Liver (tissue), 9 donors: Measurements from ENCODE around the gene NOS1AP. TPM values are rescaled to one million over a fixed set of nuclear protein-coding genes. Genes with fewer than 3 reads are reported as not detected.

Experiments
- DNase-seq: peaks from one replicate; pipeline ENCODE4 v3.0.0-alpha.2; 2017; ENCODE audit warnings: low spot score
- H3K27ac ChIP-seq, 2 donors: one replicate each; pipeline ENCODE4 v1.7.0; 2013; ENCODE audit warnings: inconsistent platforms in 2 of 2, low read length in 2 of 2, control low read depth in 1 of 2, low read depth in 1 of 2, mild to moderate bottlenecking in 1 of 2
- H3K27me3 ChIP-seq, 4 donors: one replicate each; pipeline versions ENCODE4 v1.6.1 to v1.7.0; 2013; ENCODE audit warnings: low read length in 3 of 4, inconsistent platforms in 1 of 4, mild to moderate bottlenecking in 1 of 4, moderate library complexity in 1 of 4; ENCODE audit not compliant: control insufficient read depth in 4 of 4, insufficient read depth in 4 of 4
- H3K36me3 ChIP-seq, 4 donors: one replicate each; pipeline versions ENCODE4 v1.6.1 to v1.7.0; 2013; ENCODE audit warnings: low read length in 3 of 4, mild to moderate bottlenecking in 3 of 4, low read depth in 1 of 4, moderate library complexity in 1 of 4; ENCODE audit not compliant: control insufficient read depth in 4 of 4, insufficient read depth in 3 of 4
- H3K4me1 ChIP-seq, 4 donors: one replicate each; pipeline versions ENCODE4 v1.6.1 to v1.7.0; 2013; ENCODE audit warnings: low read length in 3 of 4, mild to moderate bottlenecking in 3 of 4, moderate library complexity in 1 of 4; ENCODE audit not compliant: control insufficient read depth in 4 of 4, insufficient read depth in 4 of 4
- H3K4me3 ChIP-seq, 3 donors: one replicate each; pipeline versions ENCODE4 v1.6.1 to v1.7.0; 2013; ENCODE audit warnings: low read length in 3 of 3, control low read depth in 1 of 3, low read depth in 1 of 3, mild to moderate bottlenecking in 1 of 3
- H3K9ac ChIP-seq, 2 donors: one replicate each; pipeline ENCODE4 v1.7.0; 2013; ENCODE audit warnings: low read length in 2 of 2, mild to moderate bottlenecking in 2 of 2, moderate library complexity in 2 of 2, control low read depth in 1 of 2, low read depth in 1 of 2
- H3K9me3 ChIP-seq, 4 donors: one replicate each; pipeline versions ENCODE4 v1.6.1 to v1.7.0; 2013; ENCODE audit warnings: low read length in 3 of 4; ENCODE audit not compliant: control insufficient read depth in 4 of 4
- EGR1 ChIP-seq, 2 donors: IDR thresholded peaks; 2 replicates each; pipeline ENCODE4 v1.6.1; 2016 to 2018; ENCODE audit warnings: antibody characterized with exemption in 2 of 2, low read depth in 2 of 2
- FOXA1 ChIP-seq: IDR thresholded peaks from 2 replicates; pipeline ENCODE4 v1.6.1; 2016; ENCODE audit warnings: antibody characterized with exemption
- FOXA2 ChIP-seq: IDR thresholded peaks from 2 replicates; pipeline ENCODE4 v1.6.1; 2016; ENCODE audit warnings: antibody characterized with exemption
- GABPA ChIP-seq, 2 donors: IDR thresholded peaks in 1 of 2; conservative IDR thresholded peaks in 1 of 2; 2 replicates each; pipeline ENCODE4 v1.6.1; 2016; ENCODE audit warnings: antibody characterized with exemption in 2 of 2, mild to moderate bottlenecking in 1 of 2, moderate library complexity in 1 of 2
- HNF4A ChIP-seq, 2 donors: conservative IDR thresholded peaks; 2 replicates each; pipeline ENCODE4 v1.6.1; 2016; ENCODE audit warnings: antibody characterized with exemption in 2 of 2, mild to moderate bottlenecking in 2 of 2
- HNF4G ChIP-seq: IDR thresholded peaks from 2 replicates; pipeline ENCODE4 v1.6.1; 2016; ENCODE audit warnings: antibody characterized with exemption
- JUND ChIP-seq, 2 donors: IDR thresholded peaks; 2 replicates each; pipeline ENCODE4 v1.6.1; 2016; ENCODE audit warnings: antibody characterized with exemption in 2 of 2
- NR2F2 ChIP-seq: IDR thresholded peaks from 2 replicates; pipeline ENCODE4 v1.6.1; 2016; ENCODE audit warnings: antibody characterized with exemption
- RAD21 ChIP-seq, 2 donors: IDR thresholded peaks; 2 replicates each; pipeline ENCODE4 v1.6.1; 2016; ENCODE audit warnings: antibody characterized with exemption in 2 of 2, mild to moderate bottlenecking in 2 of 2
- RXRA ChIP-seq, 2 donors: IDR thresholded peaks; 2 replicates each; pipeline ENCODE4 v1.6.1; 2017 to 2018; ENCODE audit warnings: antibody characterized with exemption in 2 of 2, mild to moderate bottlenecking in 1 of 2
- SP1 ChIP-seq: IDR thresholded peaks from 2 replicates; pipeline ENCODE4 v1.6.1; 2018; ENCODE audit warnings: antibody characterized with exemption, mild to moderate bottlenecking
- TAF1 ChIP-seq: conservative IDR thresholded peaks from 2 replicates; pipeline ENCODE4 v1.6.1; 2016; ENCODE audit warnings: antibody characterized with exemption, mild to moderate bottlenecking
- YY1 ChIP-seq: IDR thresholded peaks from 2 replicates; pipeline ENCODE4 v1.6.1; 2016; ENCODE audit warnings: antibody characterized with exemption, mild to moderate bottlenecking
- WGBS: extraction: QIAGEN DNeasy Blood & Tissue Kit; methylation state at CpG from one replicate; pipeline ENCODE4 v1.1.7; 2013; 5-methylcytosine and 5-hydroxymethylcytosine counted together
- polyA plus RNA-seq, 2 donors: library from polyadenylated mRNA; stranded (reverse) in 1 of 2; unstranded in 1 of 2; fragments of 200-250 nt in 1 of 2; fragments of >200 nt in 1 of 2; fragmentation: Nextera tagmentation in 1 of 2; extraction: Ambion mirVana in 1 of 2; gene quantifications; one replicate each; pipeline versions ENCODE4 v1.2.1 to v1.2.3, GENCODE V29; 2013 to 2015
- total RNA-seq, 2 donors: library from RNA; depleted of rRNA; stranded (reverse); fragments of >200 nt; gene quantifications; one replicate each; pipeline ENCODE4 v1.2.3, GENCODE V29; 2014
- TF ChIP-seq, protein P1 (sequence below): IDR thresholded peaks from 2 replicates; pipeline ENCODE4 v1.6.1; 2016; ENCODE audit warnings: antibody characterized with exemption, mild to moderate bottlenecking
- TF ChIP-seq, protein P2 (sequence below): fragments of 150-350 bp; IDR thresholded peaks from 2 replicates; pipeline ENCODE4 v1.5.1; 2017; ENCODE audit warnings: improper control_type of control experiment, low read depth, low read length; ENCODE audit not compliant: missing input control
- TF ChIP-seq, protein P3 (sequence below): IDR thresholded peaks from 2 replicates; pipeline ENCODE4 v1.6.1; 2016; ENCODE audit warnings: antibody characterized with exemption
- TF ChIP-seq, protein P4 (sequence below): IDR thresholded peaks from 2 replicates; pipeline ENCODE4 v1.6.1; 2016; ENCODE audit warnings: antibody characterized with exemption
- TF ChIP-seq, protein P5 (sequence below): IDR thresholded peaks from 2 replicates; pipeline ENCODE4 v1.6.1; 2016; ENCODE audit warnings: antibody characterized with exemption
- donor health status: healthy.
- donor health status: healthy.
- donor health status: healthy.
- donor health status: healthy.
- donor health status: healthy.

NOS1AP gene
- total and polyA plus RNA-seq, 4 donors = 1.4 to 13.0 (median 4.5) TPM

DNA sequence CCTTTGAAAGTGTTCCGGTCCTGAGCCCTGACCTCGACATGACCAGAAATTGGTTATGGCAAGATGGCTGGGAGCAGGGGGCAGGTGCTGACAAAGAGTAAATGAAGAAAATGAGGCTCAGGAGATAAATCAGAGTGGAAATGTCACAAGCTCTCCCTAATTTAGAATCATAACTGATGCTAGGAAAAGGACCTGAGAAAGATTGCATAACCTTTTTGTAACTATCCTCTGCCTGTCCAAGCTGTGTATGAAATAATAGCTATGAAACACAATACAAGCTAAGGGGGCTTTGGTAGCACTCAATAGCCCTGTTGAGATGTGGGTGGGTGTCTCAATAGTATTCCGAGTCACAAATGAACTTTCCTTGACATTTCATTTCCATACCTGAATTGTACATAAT is 12.9 kb upstream of the NOS1AP start:
- no peaks in the 10 kb centered on the region for H3K27me3 ChIP-seq
- H3K9me3 ChIP-seq = no peaks in the 10 kb centered on the region
- no peak for DNase-seq
- H3K27ac ChIP-seq = no peak overlapping the region
- TF ChIP-seq EGR1 (IDR thresholded peaks at IDR 0.05; ENCODE audit: low read depth in 2 of 2) = no peak
- TF ChIP-seq, protein P1, sequence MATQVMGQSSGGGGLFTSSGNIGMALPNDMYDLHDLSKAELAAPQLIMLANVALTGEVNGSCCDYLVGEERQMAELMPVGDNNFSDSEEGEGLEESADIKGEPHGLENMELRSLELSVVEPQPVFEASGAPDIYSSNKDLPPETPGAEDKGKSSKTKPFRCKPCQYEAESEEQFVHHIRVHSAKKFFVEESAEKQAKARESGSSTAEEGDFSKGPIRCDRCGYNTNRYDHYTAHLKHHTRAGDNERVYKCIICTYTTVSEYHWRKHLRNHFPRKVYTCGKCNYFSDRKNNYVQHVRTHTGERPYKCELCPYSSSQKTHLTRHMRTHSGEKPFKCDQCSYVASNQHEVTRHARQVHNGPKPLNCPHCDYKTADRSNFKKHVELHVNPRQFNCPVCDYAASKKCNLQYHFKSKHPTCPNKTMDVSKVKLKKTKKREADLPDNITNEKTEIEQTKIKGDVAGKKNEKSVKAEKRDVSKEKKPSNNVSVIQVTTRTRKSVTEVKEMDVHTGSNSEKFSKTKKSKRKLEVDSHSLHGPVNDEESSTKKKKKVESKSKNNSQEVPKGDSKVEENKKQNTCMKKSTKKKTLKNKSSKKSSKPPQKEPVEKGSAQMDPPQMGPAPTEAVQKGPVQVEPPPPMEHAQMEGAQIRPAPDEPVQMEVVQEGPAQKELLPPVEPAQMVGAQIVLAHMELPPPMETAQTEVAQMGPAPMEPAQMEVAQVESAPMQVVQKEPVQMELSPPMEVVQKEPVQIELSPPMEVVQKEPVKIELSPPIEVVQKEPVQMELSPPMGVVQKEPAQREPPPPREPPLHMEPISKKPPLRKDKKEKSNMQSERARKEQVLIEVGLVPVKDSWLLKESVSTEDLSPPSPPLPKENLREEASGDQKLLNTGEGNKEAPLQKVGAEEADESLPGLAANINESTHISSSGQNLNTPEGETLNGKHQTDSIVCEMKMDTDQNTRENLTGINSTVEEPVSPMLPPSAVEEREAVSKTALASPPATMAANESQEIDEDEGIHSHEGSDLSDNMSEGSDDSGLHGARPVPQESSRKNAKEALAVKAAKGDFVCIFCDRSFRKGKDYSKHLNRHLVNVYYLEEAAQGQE = no peak
- no peak for TF ChIP-seq HNF4G
- TF ChIP-seq RXRA (IDR thresholded peaks at IDR 0.05) = no peak
- TF ChIP-seq, protein P2, sequence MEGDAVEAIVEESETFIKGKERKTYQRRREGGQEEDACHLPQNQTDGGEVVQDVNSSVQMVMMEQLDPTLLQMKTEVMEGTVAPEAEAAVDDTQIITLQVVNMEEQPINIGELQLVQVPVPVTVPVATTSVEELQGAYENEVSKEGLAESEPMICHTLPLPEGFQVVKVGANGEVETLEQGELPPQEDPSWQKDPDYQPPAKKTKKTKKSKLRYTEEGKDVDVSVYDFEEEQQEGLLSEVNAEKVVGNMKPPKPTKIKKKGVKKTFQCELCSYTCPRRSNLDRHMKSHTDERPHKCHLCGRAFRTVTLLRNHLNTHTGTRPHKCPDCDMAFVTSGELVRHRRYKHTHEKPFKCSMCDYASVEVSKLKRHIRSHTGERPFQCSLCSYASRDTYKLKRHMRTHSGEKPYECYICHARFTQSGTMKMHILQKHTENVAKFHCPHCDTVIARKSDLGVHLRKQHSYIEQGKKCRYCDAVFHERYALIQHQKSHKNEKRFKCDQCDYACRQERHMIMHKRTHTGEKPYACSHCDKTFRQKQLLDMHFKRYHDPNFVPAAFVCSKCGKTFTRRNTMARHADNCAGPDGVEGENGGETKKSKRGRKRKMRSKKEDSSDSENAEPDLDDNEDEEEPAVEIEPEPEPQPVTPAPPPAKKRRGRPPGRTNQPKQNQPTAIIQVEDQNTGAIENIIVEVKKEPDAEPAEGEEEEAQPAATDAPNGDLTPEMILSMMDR = no peak
- TF ChIP-seq GABPA (IDR thresholded peaks at IDR 0.05 in 1 of 2, conservative IDR thresholded peaks at IDR 0.05 in 1 of 2) = no peak
- TF ChIP-seq SP1 = no peak
- TF ChIP-seq HNF4A (conservative IDR thresholded peaks at IDR 0.05) = no peak
- TF ChIP-seq RAD21 (IDR thresholded peaks at IDR 0.05) = no peak
- H3K9ac ChIP-seq = no peak overlapping the region
- H3K4me1 ChIP-seq = peaks cover 0 to 3% (median 1%) of the 10 kb centered on the region in 4 donors
- no peak overlapping the region for H3K4me3 ChIP-seq
- 88% methylated on average over 3 of the region's 3 CpGs for WGBS
- H3K36me3 ChIP-seq = no peaks in the 10 kb centered on the region

DNA sequence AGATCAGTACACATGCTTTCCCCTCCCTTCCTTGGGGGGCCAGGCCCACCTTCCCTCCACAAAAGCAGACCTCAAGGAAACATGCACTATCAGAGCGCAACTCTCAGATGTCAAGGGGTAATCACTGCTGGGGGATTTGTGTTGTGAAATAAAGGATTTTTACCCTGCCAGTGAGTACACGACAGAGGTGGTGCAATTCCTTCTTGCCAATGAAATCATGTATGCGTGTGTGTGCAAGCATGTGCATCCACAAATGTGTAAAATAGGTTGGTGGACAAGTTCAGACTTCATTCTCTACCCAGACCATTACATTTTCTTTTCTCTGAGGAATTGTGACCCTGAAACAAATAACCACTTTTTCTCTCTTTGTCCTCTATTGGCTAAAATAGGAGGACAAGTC is 9.8 kb upstream of the NOS1AP start:
- TF ChIP-seq GABPA (IDR thresholded peaks at IDR 0.05 in 1 of 2, conservative IDR thresholded peaks at IDR 0.05 in 1 of 2) (no peak), FOXA2 (no peak), HNF4A (conservative IDR thresholded peaks at IDR 0.05) (no peak), RXRA (IDR thresholded peaks at IDR 0.05) (no peak), JUND (IDR thresholded peaks at IDR 0.05) (no peak), EGR1 (IDR thresholded peaks at IDR 0.05; ENCODE audit: low read depth in 2 of 2) (no peak), YY1 (no peak), NR2F2 (no peak), TAF1 (no peak), SP1 (no peak), FOXA1 (no peak), HNF4G (no peak), RAD21 (IDR thresholded peaks at IDR 0.05) (no peak)
- TF ChIP-seq, protein P3, sequence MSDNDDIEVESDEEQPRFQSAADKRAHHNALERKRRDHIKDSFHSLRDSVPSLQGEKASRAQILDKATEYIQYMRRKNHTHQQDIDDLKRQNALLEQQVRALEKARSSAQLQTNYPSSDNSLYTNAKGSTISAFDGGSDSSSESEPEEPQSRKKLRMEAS = no peak
- TF ChIP-seq, protein P4, sequence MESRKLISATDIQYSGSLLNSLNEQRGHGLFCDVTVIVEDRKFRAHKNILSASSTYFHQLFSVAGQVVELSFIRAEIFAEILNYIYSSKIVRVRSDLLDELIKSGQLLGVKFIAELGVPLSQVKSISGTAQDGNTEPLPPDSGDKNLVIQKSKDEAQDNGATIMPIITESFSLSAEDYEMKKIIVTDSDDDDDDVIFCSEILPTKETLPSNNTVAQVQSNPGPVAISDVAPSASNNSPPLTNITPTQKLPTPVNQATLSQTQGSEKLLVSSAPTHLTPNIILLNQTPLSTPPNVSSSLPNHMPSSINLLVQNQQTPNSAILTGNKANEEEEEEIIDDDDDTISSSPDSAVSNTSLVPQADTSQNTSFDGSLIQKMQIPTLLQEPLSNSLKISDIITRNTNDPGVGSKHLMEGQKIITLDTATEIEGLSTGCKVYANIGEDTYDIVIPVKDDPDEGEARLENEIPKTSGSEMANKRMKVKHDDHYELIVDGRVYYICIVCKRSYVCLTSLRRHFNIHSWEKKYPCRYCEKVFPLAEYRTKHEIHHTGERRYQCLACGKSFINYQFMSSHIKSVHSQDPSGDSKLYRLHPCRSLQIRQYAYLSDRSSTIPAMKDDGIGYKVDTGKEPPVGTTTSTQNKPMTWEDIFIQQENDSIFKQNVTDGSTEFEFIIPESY = no peak
- TF ChIP-seq, protein P1 = no peak
- TF ChIP-seq, protein P2 = no peak
- TF ChIP-seq, protein P5, sequence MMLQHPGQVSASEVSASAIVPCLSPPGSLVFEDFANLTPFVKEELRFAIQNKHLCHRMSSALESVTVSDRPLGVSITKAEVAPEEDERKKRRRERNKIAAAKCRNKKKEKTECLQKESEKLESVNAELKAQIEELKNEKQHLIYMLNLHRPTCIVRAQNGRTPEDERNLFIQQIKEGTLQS = no peak
- Histone ChIP-seq H3K9ac (no peak overlapping the region), H3K4me3 (no peak overlapping the region), H3K27ac (no peak overlapping the region), H3K27me3 (no peaks in the 10 kb centered on the region), H3K4me1 (peaks cover 0 to 3% (median 1%) of the 10 kb centered on the region in 4 donors), H3K9me3 (no peaks in the 10 kb centered on the region), H3K36me3 (no peaks in the 10 kb centered on the region)
- WGBS = 80% methylated on average over 3 of the region's 3 CpGs
- DNase-seq = no peak
